ENCODE data around the gene WDR1. TPM values are rescaled to one million over a fixed set of nuclear protein-coding genes. Genes with fewer than 3 reads are reported as not detected.
A peak's percentile ranks its signal among the peaks of the same experiment; 100 is the strongest.

WDR1 gene
- total RNA-seq, 1 experiment from 2014 or later: 223 TPM

DNA sequence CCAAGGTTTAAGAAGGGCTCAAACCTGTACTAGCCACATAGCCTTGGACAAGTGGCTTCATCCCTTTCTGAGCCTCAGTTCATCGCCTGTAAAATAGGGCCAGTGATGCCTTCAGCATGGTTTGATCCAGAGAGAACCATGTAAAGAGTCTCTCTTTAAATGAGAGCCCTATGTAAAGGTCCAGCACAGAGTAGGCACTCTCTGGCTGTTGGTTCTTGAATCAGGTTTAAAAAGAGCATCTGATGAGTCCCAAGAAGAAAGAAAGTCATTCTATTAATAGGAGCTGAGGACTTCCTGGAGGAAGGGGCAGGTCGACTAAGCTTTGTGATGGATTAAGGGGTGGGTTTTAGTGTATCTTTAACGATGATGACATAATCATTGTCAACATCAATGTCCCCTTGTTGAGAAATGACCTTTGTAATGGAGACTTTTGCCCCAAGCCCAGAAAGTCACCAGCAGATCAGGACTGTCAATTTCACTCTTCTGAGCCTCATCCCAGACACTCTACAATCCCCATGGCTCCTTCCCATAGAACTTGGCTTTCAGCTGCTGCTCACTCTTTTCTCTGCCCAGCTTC lies 91.3 kb downstream of the WDR1 start:
- TF ChIP-seq, protein P1, sequence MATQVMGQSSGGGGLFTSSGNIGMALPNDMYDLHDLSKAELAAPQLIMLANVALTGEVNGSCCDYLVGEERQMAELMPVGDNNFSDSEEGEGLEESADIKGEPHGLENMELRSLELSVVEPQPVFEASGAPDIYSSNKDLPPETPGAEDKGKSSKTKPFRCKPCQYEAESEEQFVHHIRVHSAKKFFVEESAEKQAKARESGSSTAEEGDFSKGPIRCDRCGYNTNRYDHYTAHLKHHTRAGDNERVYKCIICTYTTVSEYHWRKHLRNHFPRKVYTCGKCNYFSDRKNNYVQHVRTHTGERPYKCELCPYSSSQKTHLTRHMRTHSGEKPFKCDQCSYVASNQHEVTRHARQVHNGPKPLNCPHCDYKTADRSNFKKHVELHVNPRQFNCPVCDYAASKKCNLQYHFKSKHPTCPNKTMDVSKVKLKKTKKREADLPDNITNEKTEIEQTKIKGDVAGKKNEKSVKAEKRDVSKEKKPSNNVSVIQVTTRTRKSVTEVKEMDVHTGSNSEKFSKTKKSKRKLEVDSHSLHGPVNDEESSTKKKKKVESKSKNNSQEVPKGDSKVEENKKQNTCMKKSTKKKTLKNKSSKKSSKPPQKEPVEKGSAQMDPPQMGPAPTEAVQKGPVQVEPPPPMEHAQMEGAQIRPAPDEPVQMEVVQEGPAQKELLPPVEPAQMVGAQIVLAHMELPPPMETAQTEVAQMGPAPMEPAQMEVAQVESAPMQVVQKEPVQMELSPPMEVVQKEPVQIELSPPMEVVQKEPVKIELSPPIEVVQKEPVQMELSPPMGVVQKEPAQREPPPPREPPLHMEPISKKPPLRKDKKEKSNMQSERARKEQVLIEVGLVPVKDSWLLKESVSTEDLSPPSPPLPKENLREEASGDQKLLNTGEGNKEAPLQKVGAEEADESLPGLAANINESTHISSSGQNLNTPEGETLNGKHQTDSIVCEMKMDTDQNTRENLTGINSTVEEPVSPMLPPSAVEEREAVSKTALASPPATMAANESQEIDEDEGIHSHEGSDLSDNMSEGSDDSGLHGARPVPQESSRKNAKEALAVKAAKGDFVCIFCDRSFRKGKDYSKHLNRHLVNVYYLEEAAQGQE (IDR thresholded peaks at IDR 0.05; ENCODE audit: low read depth): no peak
- TF ChIP-seq ELF1 (IDR thresholded peaks at IDR 0.05; ENCODE audit: borderline replicate concordance, low read depth) (no peak), SP1 (IDR thresholded peaks at IDR 0.05; ENCODE audit: low read depth) (no peak), SIN3A (IDR thresholded peaks at IDR 0.05; ENCODE audit: low read depth) (no peak), CBX3 (IDR thresholded peaks at IDR 0.05; ENCODE audit: low read depth) (no peak), EZH2 (IDR thresholded peaks at IDR 0.05) (no peak), YY1 (IDR thresholded peaks at IDR 0.05; ENCODE audit: extremely low read depth, insufficient replicate concordance, low read depth, low read length) (no peak), JUND (IDR thresholded peaks at IDR 0.05) (no peak), SRF (IDR thresholded peaks at IDR 0.05; ENCODE audit: low read depth) (no peak), ZFX (IDR thresholded peaks at IDR 0.05) (no peak), CEBPB (IDR thresholded peaks at IDR 0.05; ENCODE audit: low read depth) (no peak)
- TF ChIP-seq, protein P2, sequence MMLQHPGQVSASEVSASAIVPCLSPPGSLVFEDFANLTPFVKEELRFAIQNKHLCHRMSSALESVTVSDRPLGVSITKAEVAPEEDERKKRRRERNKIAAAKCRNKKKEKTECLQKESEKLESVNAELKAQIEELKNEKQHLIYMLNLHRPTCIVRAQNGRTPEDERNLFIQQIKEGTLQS (IDR thresholded peaks at IDR 0.05): no peak
- TF ChIP-seq, protein P3, sequence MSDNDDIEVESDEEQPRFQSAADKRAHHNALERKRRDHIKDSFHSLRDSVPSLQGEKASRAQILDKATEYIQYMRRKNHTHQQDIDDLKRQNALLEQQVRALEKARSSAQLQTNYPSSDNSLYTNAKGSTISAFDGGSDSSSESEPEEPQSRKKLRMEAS (IDR thresholded peaks at IDR 0.05): no peak
- ATAC-seq: no peak
- no peaks in the 10 kb centered on the region for H3K79me2 ChIP-seq (ENCODE audit: insufficient read depth, low read length)
- no peak for DNase-seq (ENCODE audit: low read depth, low spot score)
- H3K36me3 ChIP-seq (ENCODE audit: control insufficient read depth in 1 of 2, insufficient read depth in 2 of 2, low read length in 2 of 2): no peaks in the 10 kb centered on the region
- H3K27me3 ChIP-seq (ENCODE audit: insufficient read depth, low read length): no peaks in the 10 kb centered on the region
- no peak overlapping the region for H3K4me3 ChIP-seq (replicated peaks in 1 of 2; ENCODE audit: low read depth in 1 of 2, low read length in 2 of 2)
- ChIA-PET CTCF (interaction anchor here (1.3 kb wide), 1 partner anchor 10 kb away, joined by 3 read pairs; no protein-coding TSS in a partner anchor), POLR2A (no interaction called here), RAD21 (ENCODE audit: low non-redundant PET in 1 of 2, low total read pairs in 2 of 2, uncharacterized antibody in 2 of 2, unreplicated experiment in 2 of 2) (no interaction called here)
- BruUV-seq (replicated peaks): no TSS peak
- H4K20me1 ChIP-seq (ENCODE audit: insufficient read depth): no peaks in the 10 kb centered on the region
- intact Hi-C loops (cut with micrococcal nuclease): no loop called here
- no peak overlapping the region for H2AFZ ChIP-seq (ENCODE audit: low read depth, low read length, poor library complexity, severe bottlenecking)
- no peak overlapping the region for H3K27ac ChIP-seq (ENCODE audit: low read depth, low read length)
- H3K9me2 ChIP-seq (ENCODE audit: insufficient read depth): no peaks in the 10 kb centered on the region
- no peaks in the 10 kb centered on the region for H3K9me3 ChIP-seq (ENCODE audit: control insufficient read depth in 1 of 2, insufficient read depth in 1 of 2, low read depth in 1 of 2, low read length in 2 of 2)
- no peak overlapping the region for H3K4me2 ChIP-seq (ENCODE audit: low read length)
- peaks cover 6 to 9% of the 10 kb centered on the region in 2 experiments; a peak in 3 of 4 replicates for H3K4me1 ChIP-seq (ENCODE audit: control insufficient read depth in 1 of 2, insufficient read depth in 2 of 2, low read length in 2 of 2)
- no peak overlapping the region for H3K9ac ChIP-seq (ENCODE audit: low read length)

Small RNAs within 50 kb of the gene (microRNA-seq; reads per million reads assigned to microRNA genes)
- gene MIR3138 (ENCODE audit: borderline number of aligned reads): 5.6 reads per million, percentile 13 among the genes with 10 or more reads in this experiment

Other genes starting within 250 kb of the WDR1 start
- gene SLC2A9, start 95.3 kb downstream of the WDR1 start, total RNA-seq (2021; ENCODE audit: unreplicated experiment): 2.2 TPM